Common myeloid progenitor, CD34-positive (primary cell): ENCODE results near the gene CBL.

Experiments
- CTCF ChIA-PET: fragments of 350-600 bp; sonication (Branson Sonifier 250); formaldehyde crosslinking; loops from one replicate; lab custom pipeline; 2021; ENCODE audit warnings: antibody characterized with exemption; lab: Charles Lee
- POLR2A ChIA-PET: fragments of 350-600 bp; sonication (Branson Sonifier 250); formaldehyde crosslinking; loops from one replicate; lab custom pipeline; 2021; ENCODE audit warnings: antibody characterized with exemption; lab: Charles Lee
- DNase-seq, 3 donors: peaks; one replicate each; pipeline versions ENCODE4 v3.0.0 to v3.0.0-alpha.2; 2013
- H3K27ac ChIP-seq, 2 experiments: 1 replicate in 1 of 2; 2 replicates in 1 of 2; pipeline ENCODE4 v1.7.0; 2013; ENCODE audit warnings: inconsistent platforms in 2 of 2, low read length in 2 of 2, mild to moderate bottlenecking in 2 of 2, low read depth in 1 of 2, moderate library complexity in 1 of 2; ENCODE audit not compliant: severe bottlenecking in 2 of 2, insufficient read depth in 1 of 2, poor library complexity in 1 of 2
- H3K27me3 ChIP-seq, 5 experiments: replicated peaks in 2 of 5; 1 replicate in 3 of 5; 2 replicates in 2 of 5; pipeline versions ENCODE4 v1.6.1 to v1.7.0; 2013; ENCODE audit warnings: low read length in 4 of 5, mild to moderate bottlenecking in 2 of 5, moderate library complexity in 2 of 5, inconsistent platforms in 1 of 5; ENCODE audit not compliant: insufficient read depth in 5 of 5, control insufficient read depth in 4 of 5
- H3K36me3 ChIP-seq, 4 experiments: 1 replicate in 2 of 4; 2 replicates in 2 of 4; pipeline versions ENCODE4 v1.6.1 to v1.7.0; 2013; ENCODE audit warnings: low read length in 3 of 4, control low read depth in 1 of 4, mild to moderate bottlenecking in 1 of 4; ENCODE audit not compliant: control insufficient read depth in 4 of 4, insufficient read depth in 4 of 4
- H3K4me1 ChIP-seq, 4 experiments: 1 replicate in 3 of 4; 2 replicates in 1 of 4; pipeline versions ENCODE4 v1.6.1 to v1.7.1; 2013; ENCODE audit warnings: low read length in 3 of 4, mild to moderate bottlenecking in 3 of 4, control low read depth in 1 of 4, inconsistent platforms in 1 of 4, moderate library complexity in 1 of 4; ENCODE audit not compliant: control insufficient read depth in 4 of 4, insufficient read depth in 4 of 4; ENCODE audit errors: control extremely low read depth in 1 of 4
- H3K4me3 ChIP-seq, 7 experiments: 1 replicate in 4 of 7; 2 replicates in 3 of 7; pipeline versions ENCODE4 v1.5.1 to v1.7.0; 2013; ENCODE audit warnings: mild to moderate bottlenecking in 7 of 7, low read length in 6 of 7, moderate library complexity in 6 of 7, inconsistent platforms in 2 of 7, low read depth in 2 of 7, control low read depth in 1 of 7; ENCODE audit not compliant: insufficient read depth in 4 of 7, control insufficient read depth in 1 of 7; ENCODE audit errors: extremely low read depth in 1 of 7
- H3K9me3 ChIP-seq, 5 experiments: 1 replicate in 4 of 5; 2 replicates in 1 of 5; pipeline versions ENCODE4 v1.6.1 to v1.7.1; 2013; ENCODE audit warnings: low read length in 4 of 5, mild to moderate bottlenecking in 2 of 5, inconsistent platforms in 1 of 5, low read depth in 1 of 5, moderate library complexity in 1 of 5; ENCODE audit not compliant: control insufficient read depth in 4 of 5, insufficient read depth in 2 of 5; ENCODE audit errors: control extremely low read depth in 1 of 5
- WGBS: methylation state at CpG from one replicate; pipeline ENCODE4 v1.1.5; 2013; ENCODE audit not compliant: insufficient coverage; 5-methylcytosine and 5-hydroxymethylcytosine counted together

CBL gene

DNA sequence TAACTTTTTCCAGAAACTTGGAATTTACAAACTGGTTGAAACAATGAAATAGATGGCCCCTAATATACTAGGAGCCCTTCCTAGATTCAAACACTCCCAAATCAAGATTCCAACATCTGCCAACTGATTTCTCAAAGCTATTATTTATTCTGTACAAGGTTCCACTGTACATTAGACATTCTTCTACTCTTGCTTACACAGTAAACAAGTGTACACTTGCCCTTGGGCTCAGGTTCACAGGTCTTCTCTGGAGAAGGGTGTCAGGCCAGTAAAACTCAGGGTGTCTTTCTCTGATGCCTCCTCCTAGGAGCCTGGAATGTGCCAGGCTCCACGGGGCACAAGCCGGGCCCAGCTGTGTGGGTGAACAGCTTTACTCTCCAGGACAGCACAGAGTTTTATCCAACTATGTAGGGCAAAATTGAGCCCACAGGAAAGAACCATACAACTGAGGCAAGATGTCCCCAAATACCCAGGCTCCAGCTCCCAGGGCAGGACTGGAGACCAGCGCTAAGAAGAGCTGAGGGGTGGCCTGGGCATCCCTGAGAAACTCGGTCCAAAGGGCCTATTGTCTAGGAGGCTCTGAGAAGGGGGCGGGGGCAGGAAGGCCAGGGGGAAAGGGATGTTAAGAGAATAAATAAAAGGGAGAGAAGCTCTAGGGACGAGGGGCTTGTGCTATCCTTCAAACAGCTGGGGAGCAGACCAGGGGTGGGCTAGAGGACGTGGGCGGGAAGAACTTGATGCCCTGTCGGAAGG is 149.1 kb downstream of the CBL start:
- WGBS = 95% methylated on average over 9 of the region's 9 CpGs
- POLR2A ChIA-PET = interaction anchor here (0.9 kb wide), 2 partner anchors 21 to 120 kb away, joined by 3 read pairs; no protein-coding TSS in a partner anchor

DNA sequence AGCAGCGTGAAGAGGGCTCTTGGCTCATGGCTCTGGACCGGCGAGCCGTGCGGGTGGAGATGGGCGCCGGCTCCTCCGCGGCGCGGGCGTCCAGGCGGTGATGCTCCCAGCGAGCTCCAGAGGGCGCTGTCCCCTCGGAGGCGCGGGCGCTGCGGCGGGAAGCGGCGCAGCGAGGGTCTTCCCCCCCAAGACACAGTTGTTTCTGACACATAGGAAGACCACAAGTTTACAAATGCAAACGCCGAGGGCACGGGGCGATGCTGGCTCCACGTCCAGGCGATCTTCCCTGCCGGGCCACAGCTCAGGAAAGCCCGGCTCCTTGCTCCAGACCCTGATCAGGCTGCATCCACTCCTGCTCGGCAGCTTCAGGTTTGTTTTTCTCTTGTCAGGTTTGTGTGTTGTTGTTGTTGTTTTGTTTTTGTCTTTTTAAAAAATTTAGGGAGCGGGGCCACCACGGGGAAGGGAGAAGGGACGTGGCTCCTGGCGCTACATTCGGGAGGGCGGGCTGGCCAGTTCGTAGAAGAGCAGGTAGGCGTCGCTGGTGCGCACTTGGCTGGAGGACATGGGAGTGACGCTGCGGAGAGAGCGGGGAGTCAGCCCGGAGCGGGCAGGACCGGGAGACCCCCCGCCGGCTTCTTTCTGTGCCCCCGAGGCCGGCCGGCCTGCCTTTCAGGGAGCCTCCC is 150.4 kb downstream of the CBL start:
- ChIA-PET POLR2A (interaction anchor here (0.7 to 0.9 kb wide), 5 partner anchors 20 to 429 kb away, joined by 3 to 5 read pairs (median 3); no protein-coding TSS in a partner anchor), CTCF (interaction anchor here (0.7 to 5.1 kb wide), 15 partner anchors 8 to 176 kb away, joined by 3 to 132 read pairs (median 5); partner anchors contain the start of genes MFRP and USP2)
- WGBS = under 1% methylated on average over 42 of the region's 54 CpGs
- Histone ChIP-seq H3K4me1 (peaks cover 0 to 22% (median 14%) of the 10 kb centered on the region in 4 experiments), H3K27ac (no peak overlapping the region), H3K4me3 (peak overlapping the region; percentile 21 to 94 (median 73)), H3K36me3 (no peaks in the 10 kb centered on the region), H3K27me3 (peaks cover 0 to 15% (median 12%) of the 10 kb centered on the region in 5 experiments), H3K9me3 (no peaks in the 10 kb centered on the region)
- peak; percentile 74 to 84 (median 83) for DNase-seq

More for the DNA sequence above, 149.1 kb downstream of the CBL start:
- no peaks in the 10 kb centered on the region for H3K36me3 ChIP-seq
- H3K4me1 ChIP-seq = peaks cover 0 to 18% (median 13%) of the 10 kb centered on the region in 4 experiments
- no peak overlapping the region for H3K27ac ChIP-seq
- no peaks in the 10 kb centered on the region for H3K9me3 ChIP-seq
- CTCF ChIA-PET = interaction anchor here (0.8 to 5.1 kb wide), 14 partner anchors 8 to 120 kb away, joined by 3 to 132 read pairs (median 4); partner anchors contain the start of genes MFRP and USP2
- peaks cover 0 to 15% (median 12%) of the 10 kb centered on the region in 5 experiments for H3K27me3 ChIP-seq
- DNase-seq = no peak
- H3K4me3 ChIP-seq = no peak overlapping the region

DNA sequence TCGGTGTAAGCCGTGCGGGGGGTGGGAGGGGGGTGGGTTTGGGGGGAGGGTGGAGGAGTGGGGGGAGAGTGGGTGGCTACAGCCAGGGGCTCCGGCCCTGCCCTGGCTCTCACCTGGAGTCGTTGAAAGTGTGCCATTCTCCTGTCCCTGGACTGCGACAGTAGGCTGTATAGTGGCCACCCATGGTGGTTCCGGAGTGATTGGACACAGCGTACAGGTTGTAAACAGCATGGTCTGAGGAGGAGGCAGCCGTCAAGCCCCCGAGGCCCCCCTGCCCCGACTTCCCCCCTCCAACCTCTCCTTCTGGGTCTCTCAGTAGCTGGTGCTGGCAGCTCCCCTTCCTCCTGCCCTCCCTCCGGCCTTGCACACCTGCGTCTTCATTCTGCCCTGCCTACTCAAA is 150.9 kb downstream of the CBL start:
- no peaks in the 10 kb centered on the region for H3K9me3 ChIP-seq
- CTCF ChIA-PET = interaction anchor here (0.7 to 5.1 kb wide), 13 partner anchors 8 to 175 kb away, joined by 3 to 132 read pairs (median 4); partner anchors contain the start of genes MFRP and USP2
- DNase-seq = no peak
- H3K4me3 ChIP-seq = peak overlapping the region in 3 of 7 experiments; percentile 71 to 94 (median 75)
- POLR2A ChIA-PET = no interaction called here
- peaks cover 0 to 25% (median 14%) of the 10 kb centered on the region in 4 experiments for H3K4me1 ChIP-seq
- 74% methylated on average over 5 of the region's 13 CpGs for WGBS
- peaks cover 0 to 15% (median 12%) of the 10 kb centered on the region in 5 experiments for H3K27me3 ChIP-seq
- no peak overlapping the region for H3K27ac ChIP-seq
- H3K36me3 ChIP-seq = no peaks in the 10 kb centered on the region
